Natural killer cell (primary cell): ENCODE results near the gene TTR. TPM values are rescaled to one million over a fixed set of nuclear protein-coding genes. Genes with fewer than 3 reads are reported as not detected.

Experiments used
- ATAC-seq, 3 donors: fragments of 150-1000 bp in 2 of 3; fragments of 200-7000 bp in 1 of 3; cut with Tn5 transposase; 1 replicate in 1 of 3; 2 replicates in 2 of 3; pipeline ENCODE4 v1.10.0; 2021; ENCODE audit warnings: mild to moderate bottlenecking in 2 of 3, moderate library complexity in 2 of 3
- DNase-seq, 2 donors: peaks; one replicate each; pipeline versions ENCODE4 v3.0.0 to v3.0.0-alpha.2; 2013 to 2021; ENCODE audit warnings: mixed read lengths in 1 of 2
- H3K27ac ChIP-seq: one replicate; pipeline ENCODE4 v1.5.1; 2013; ENCODE audit warnings: mild to moderate bottlenecking, low read length
- H3K27me3 ChIP-seq: one replicate; pipeline ENCODE4 v1.6.1; 2013; ENCODE audit warnings: low read length; ENCODE audit not compliant: control insufficient read depth, insufficient read depth
- H3K36me3 ChIP-seq: one replicate; pipeline ENCODE4 v1.6.1; 2013; ENCODE audit warnings: low read length; ENCODE audit not compliant: control insufficient read depth, insufficient read depth
- H3K4me1 ChIP-seq: one replicate; pipeline ENCODE4 v1.6.1; 2013; ENCODE audit warnings: low read length; ENCODE audit not compliant: control insufficient read depth, insufficient read depth
- H3K4me3 ChIP-seq: one replicate; pipeline ENCODE4 v1.5.1; 2013; ENCODE audit warnings: low read length
- H3K9me3 ChIP-seq: one replicate; pipeline ENCODE4 v1.6.1; 2013; ENCODE audit warnings: low read length; ENCODE audit not compliant: control insufficient read depth, insufficient read depth
- H3K27ac Mint-ChIP-seq, 2 donors: one replicate each; pipeline ENCODE4 v1.8.0; 2022; ENCODE audit warnings: mild to moderate bottlenecking in 2 of 2, mixed read lengths in 2 of 2, moderate library complexity in 1 of 2
- H3K27me3 Mint-ChIP-seq, 2 donors: one replicate each; pipeline ENCODE4 v1.8.0; 2022; ENCODE audit warnings: low read depth in 2 of 2, mixed read lengths in 2 of 2
- H3K36me3 Mint-ChIP-seq: one replicate; pipeline ENCODE4 v1.8.0; 2022; ENCODE audit warnings: mixed read lengths
- H3K4me1 Mint-ChIP-seq, 2 donors: one replicate each; pipeline ENCODE4 v1.8.0; 2022; ENCODE audit warnings: mixed read lengths in 2 of 2
- H3K4me3 Mint-ChIP-seq: one replicate; pipeline ENCODE4 v1.8.0; 2022; ENCODE audit warnings: mild to moderate bottlenecking, moderate library complexity, mixed read lengths
- H3K9me3 Mint-ChIP-seq, 2 donors: one replicate each; pipeline ENCODE4 v1.8.0; 2022; ENCODE audit warnings: mixed read lengths in 2 of 2
- WGBS: methylation state at CpG from one replicate; pipeline ENCODE4 v1.1.7; 2013; ENCODE audit warnings: missing lambda C conversion rate; ENCODE audit not compliant: insufficient coverage; 5-methylcytosine and 5-hydroxymethylcytosine counted together
- intact Hi-C: fragments of 100-400 bp; cut with micrococcal nuclease; formaldehyde crosslinking; loops from one replicate; pipeline ENCODE4 v1.14.2; 2022
- total RNA-seq, 4 donors: library from RNA; stranded (reverse); fragments of 120-200 nt in 1 of 4; gene quantifications; one replicate each; pipeline versions ENCODE4 v1.2.3 to v1.2.4, GENCODE V29; 2013 to 2022
- TF ChIP-seq, protein P1 (sequence below): fragments of 200-600 bp; IDR thresholded peaks from one replicate; pipeline ENCODE4 v1.8.0; 2022; ENCODE audit warnings: antibody characterized with exemption

Gene TTR
- total RNA-seq, 3 donors from 2014 or later (not counting 1 experiment from before 2014, with no cell fraction given): not detected

DNA sequence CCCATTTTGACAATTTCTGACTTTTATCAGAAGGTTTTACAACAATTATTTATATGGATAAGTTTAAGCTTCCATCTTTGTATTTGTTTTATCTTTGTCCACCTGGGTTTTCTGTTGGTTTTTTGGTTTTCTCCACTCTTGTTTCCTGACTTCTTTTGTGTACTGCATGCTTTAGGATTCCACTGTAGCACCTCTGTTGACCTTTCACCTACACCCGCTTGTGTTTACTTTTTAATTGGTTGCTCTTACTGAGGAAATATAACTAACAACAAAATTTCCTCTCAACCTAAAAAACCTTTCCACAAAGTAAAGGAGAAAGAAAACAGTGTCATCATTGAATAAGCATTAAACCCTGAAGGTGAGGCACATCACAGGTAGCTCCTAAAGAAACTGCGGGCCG is 39.8 kb upstream of the TTR start:
- ATAC-seq (no peak), DNase-seq (no peak)
- Histone ChIP-seq H3K9me3 (no peaks in the 10 kb centered on the region), H3K4me3 (no peak overlapping the region), H3K4me1 (no peaks in the 10 kb centered on the region), H3K27me3 (no peaks in the 10 kb centered on the region), H3K27ac (no peak overlapping the region), H3K36me3 (no peaks in the 10 kb centered on the region)
- 100% methylated on average over 2 of the region's 3 CpGs for WGBS
- Mint-ChIP-seq H3K27ac (no peak overlapping the region), H3K36me3 (no peaks in the 10 kb centered on the region), H3K4me1 (peaks cover 0 to 6% of the 10 kb centered on the region in 2 donors), H3K9me3 (no peaks in the 10 kb centered on the region), H3K4me3 (no peak overlapping the region), H3K27me3 (peaks cover 18 to 37% of the 10 kb centered on the region in 2 donors)
- TF ChIP-seq, protein P1, sequence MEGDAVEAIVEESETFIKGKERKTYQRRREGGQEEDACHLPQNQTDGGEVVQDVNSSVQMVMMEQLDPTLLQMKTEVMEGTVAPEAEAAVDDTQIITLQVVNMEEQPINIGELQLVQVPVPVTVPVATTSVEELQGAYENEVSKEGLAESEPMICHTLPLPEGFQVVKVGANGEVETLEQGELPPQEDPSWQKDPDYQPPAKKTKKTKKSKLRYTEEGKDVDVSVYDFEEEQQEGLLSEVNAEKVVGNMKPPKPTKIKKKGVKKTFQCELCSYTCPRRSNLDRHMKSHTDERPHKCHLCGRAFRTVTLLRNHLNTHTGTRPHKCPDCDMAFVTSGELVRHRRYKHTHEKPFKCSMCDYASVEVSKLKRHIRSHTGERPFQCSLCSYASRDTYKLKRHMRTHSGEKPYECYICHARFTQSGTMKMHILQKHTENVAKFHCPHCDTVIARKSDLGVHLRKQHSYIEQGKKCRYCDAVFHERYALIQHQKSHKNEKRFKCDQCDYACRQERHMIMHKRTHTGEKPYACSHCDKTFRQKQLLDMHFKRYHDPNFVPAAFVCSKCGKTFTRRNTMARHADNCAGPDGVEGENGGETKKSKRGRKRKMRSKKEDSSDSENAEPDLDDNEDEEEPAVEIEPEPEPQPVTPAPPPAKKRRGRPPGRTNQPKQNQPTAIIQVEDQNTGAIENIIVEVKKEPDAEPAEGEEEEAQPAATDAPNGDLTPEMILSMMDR: no peak
- intact Hi-C loops: no loop called here

DNA sequence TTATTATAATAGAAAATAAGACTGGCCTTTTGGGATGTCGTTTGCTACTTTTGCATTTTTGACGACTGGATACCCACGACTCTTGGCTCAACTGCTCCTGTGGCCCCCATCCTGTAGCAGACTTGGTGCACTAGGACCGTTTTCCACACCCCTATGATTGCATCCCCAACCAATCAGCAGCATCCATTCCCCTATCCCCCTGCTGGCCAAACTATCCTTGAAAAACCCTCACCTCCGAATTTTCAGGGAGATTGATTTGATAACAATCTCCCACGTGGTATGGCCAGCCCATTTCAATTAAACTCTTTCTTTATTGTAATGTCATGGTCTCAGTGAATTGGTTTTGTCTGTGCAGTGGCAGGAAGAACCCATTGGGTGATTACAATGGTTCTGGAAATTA is 37.9 kb upstream of the TTR start:
- TF ChIP-seq, protein P1: no peak
- Mint-ChIP-seq H3K4me1 (peaks cover 0 to 6% of the 10 kb centered on the region in 2 donors), H3K4me3 (no peak overlapping the region), H3K27ac (no peak overlapping the region), H3K27me3 (peaks cover 18 to 37% of the 10 kb centered on the region in 2 donors), H3K36me3 (no peaks in the 10 kb centered on the region), H3K9me3 (no peaks in the 10 kb centered on the region)
- Histone ChIP-seq H3K4me1 (no peaks in the 10 kb centered on the region), H3K27ac (no peak overlapping the region), H3K27me3 (no peaks in the 10 kb centered on the region), H3K9me3 (no peaks in the 10 kb centered on the region), H3K4me3 (no peak overlapping the region), H3K36me3 (no peaks in the 10 kb centered on the region)
- no peak for DNase-seq
- intact Hi-C loops: no loop called here
- WGBS: 50% methylated on average over 5 of the region's 6 CpGs
- ATAC-seq: no peak

DNA sequence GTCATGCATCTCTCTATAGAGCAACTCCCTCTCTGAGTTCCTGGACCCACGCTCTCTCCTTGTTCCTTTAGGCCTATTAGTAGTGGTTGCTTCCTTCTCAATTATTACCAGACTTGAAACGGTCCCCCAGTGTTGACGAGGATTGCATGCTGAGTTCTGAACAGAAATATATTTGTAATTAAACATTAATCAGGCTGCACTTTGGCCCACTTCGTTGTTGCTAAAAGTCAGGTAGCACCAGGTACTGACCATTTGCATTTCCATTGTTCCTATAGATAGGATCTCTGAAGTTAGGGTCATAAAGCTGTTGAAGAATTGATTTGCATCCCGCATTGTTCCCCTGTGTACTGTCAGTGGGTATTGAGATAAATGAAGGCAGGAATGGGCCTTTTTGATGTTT is 36.9 kb upstream of the TTR start:
- no peak overlapping the region for H3K27ac ChIP-seq
- H3K27me3 ChIP-seq: no peaks in the 10 kb centered on the region
- ATAC-seq (no peak), DNase-seq (no peak)
- intact Hi-C loops: loop anchor here (5.0 kb wide), 1 partner anchor 423 kb away; no protein-coding TSS in a partner anchor
- peaks cover 18 to 37% of the 10 kb centered on the region in 2 donors for H3K27me3 Mint-ChIP-seq
- 86% methylated on average over 4 of the region's 5 CpGs for WGBS
- TF ChIP-seq, protein P1: no peak
- no peaks in the 10 kb centered on the region for H3K9me3 ChIP-seq
- H3K27ac Mint-ChIP-seq: no peak overlapping the region
- no peak overlapping the region for H3K4me3 ChIP-seq
- H3K36me3 ChIP-seq: no peaks in the 10 kb centered on the region
- no peaks in the 10 kb centered on the region for H3K36me3 Mint-ChIP-seq
- no peaks in the 10 kb centered on the region for H3K4me1 ChIP-seq
- no peak overlapping the region for H3K4me3 Mint-ChIP-seq
- no peaks in the 10 kb centered on the region for H3K9me3 Mint-ChIP-seq
- peaks cover 0 to 6% of the 10 kb centered on the region in 2 donors for H3K4me1 Mint-ChIP-seq
